Endothelial cell (in vitro differentiated cells): Measurements from ENCODE around the gene MRPL23. TPM values are rescaled to one million over a fixed set of nuclear protein-coding genes. Genes with fewer than 3 reads are reported as not detected.

Experiments used
- DNase-seq: peaks from one replicate; pipeline ENCODE4 v3.0.0; 2021; ENCODE audit warnings: low spot score
- H3K27ac Mint-ChIP-seq: one replicate; pipeline ENCODE4 v1.8.0; 2021; ENCODE audit warnings: mixed read lengths, inconsistent platforms; ENCODE audit not compliant: unreplicated experiment
- H3K27me3 Mint-ChIP-seq: one replicate; pipeline ENCODE4 v1.8.0; 2021; ENCODE audit warnings: mild to moderate bottlenecking, moderate library complexity, mixed read lengths, inconsistent platforms; ENCODE audit not compliant: unreplicated experiment
- H3K36me3 Mint-ChIP-seq: one replicate; pipeline ENCODE4 v1.8.0; 2021; ENCODE audit warnings: mild to moderate bottlenecking, low read depth, mixed read lengths, inconsistent platforms; ENCODE audit not compliant: unreplicated experiment
- H3K4me1 Mint-ChIP-seq: one replicate; pipeline ENCODE4 v1.8.0; 2021; ENCODE audit warnings: mild to moderate bottlenecking, mixed read lengths, inconsistent platforms; ENCODE audit not compliant: unreplicated experiment
- H3K4me3 Mint-ChIP-seq: one replicate; pipeline ENCODE4 v1.8.0; 2021; ENCODE audit warnings: mild to moderate bottlenecking, mixed read lengths, inconsistent platforms; ENCODE audit not compliant: unreplicated experiment
- H3K9me3 Mint-ChIP-seq: one replicate; pipeline ENCODE4 v1.8.0; 2021; ENCODE audit warnings: mixed read lengths, inconsistent platforms; ENCODE audit not compliant: unreplicated experiment
- CTCF ChIP-seq: fragments of 200-600 bp; sonication (generic); IDR thresholded peaks from one replicate; pipeline ENCODE4 v1.5.0; 2021; ENCODE audit warnings: antibody characterized with exemption; ENCODE audit not compliant: unreplicated experiment
- total RNA-seq: library from RNA; stranded (reverse); fragmentation: NEBNext Ultra II Directional; extraction: Animal tissue kit (Norgen Biotek cat#: 25700); gene quantifications from one replicate; pipeline ENCODE4 v1.2.1, GENCODE V29; 2021; ENCODE audit not compliant: unreplicated experiment

MRPL23 gene
- total RNA-seq, 1 donor from 2014 or later, result 29.2 TPM

GRCh38 chr11:1927026-1927847 is 19.9 kb upstream of the MRPL23 start:
- no peak overlapping the region for H3K4me3 Mint-ChIP-seq
- no peaks in the 10 kb centered on the region for H3K36me3 Mint-ChIP-seq
- H3K27me3 Mint-ChIP-seq, result peaks cover 10% of the 10 kb centered on the region
- H3K27ac Mint-ChIP-seq, result no peak overlapping the region
- H3K9me3 Mint-ChIP-seq, result no peaks in the 10 kb centered on the region
- no peak for DNase-seq
- no peaks in the 10 kb centered on the region for H3K4me1 Mint-ChIP-seq
- no peak for TF ChIP-seq CTCF

DNA sequence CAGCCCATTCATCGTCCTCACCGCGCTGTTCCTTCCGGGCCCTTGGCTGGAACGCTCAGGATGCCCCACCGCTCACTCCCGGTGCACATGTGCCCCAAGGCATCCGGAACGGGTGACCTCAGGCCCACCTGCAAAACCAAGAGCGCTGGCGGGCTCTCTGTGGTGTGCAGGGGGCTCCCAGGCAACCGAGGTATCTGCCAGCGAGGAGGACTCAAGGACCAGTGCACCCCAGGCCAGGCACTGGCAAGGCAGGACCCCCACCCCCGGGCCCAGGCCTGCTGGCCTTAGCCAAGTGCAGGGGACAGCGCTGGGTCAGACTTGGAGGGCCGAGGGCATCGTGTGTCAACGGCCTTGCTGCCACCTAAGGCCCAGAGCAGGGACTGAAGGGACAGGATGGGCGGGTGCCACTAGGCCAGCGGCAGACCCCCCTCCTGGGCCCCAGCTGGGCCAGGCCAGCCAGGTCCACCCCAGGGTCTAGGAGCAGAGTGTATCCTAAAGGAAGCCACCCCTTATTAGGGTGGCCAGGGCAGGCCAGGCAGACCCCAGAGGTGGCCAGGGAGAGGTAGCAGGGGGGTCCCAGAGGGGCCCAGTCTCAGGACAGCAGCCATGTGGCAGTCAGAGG is 19.2 kb upstream of the MRPL23 start:
- Mint-ChIP-seq H3K4me3 (no peak overlapping the region), H3K27ac (no peak overlapping the region), H3K4me1 (no peaks in the 10 kb centered on the region), H3K36me3 (no peaks in the 10 kb centered on the region), H3K27me3 (peaks cover 6% of the 10 kb centered on the region), H3K9me3 (no peaks in the 10 kb centered on the region)
- TF ChIP-seq CTCF, result no peak
- DNase-seq, result no peak

GRCh38 chr11:1928470-1928890 is 18.7 kb upstream of the MRPL23 start:
- DNase-seq, result no peak
- Mint-ChIP-seq H3K36me3 (no peaks in the 10 kb centered on the region), H3K27ac (no peak overlapping the region), H3K27me3 (peaks cover 5% of the 10 kb centered on the region), H3K4me3 (no peak overlapping the region), H3K9me3 (no peaks in the 10 kb centered on the region), H3K4me1 (no peaks in the 10 kb centered on the region)
- no peak for TF ChIP-seq CTCF

- H3K9me3 Mint-ChIP-seq, result no peaks in the 10 kb centered on the region
- no peak overlapping the region for H3K4me3 Mint-ChIP-seq
- DNase-seq, result no peak
- no peaks in the 10 kb centered on the region for H3K36me3 Mint-ChIP-seq
- no peak for TF ChIP-seq CTCF
- no peak overlapping the region for H3K27ac Mint-ChIP-seq
- H3K27me3 Mint-ChIP-seq, result peaks cover 5% of the 10 kb centered on the region
- H3K4me1 Mint-ChIP-seq, result no peaks in the 10 kb centered on the region
Measured at GRCh38 chr11:1928891-1929541, 18.1 kb upstream of the MRPL23 start.
